Stimulated activated CD8-positive, alpha-beta memory T cell treated with anti-CD3 and anti-CD28 coated beads, Interleukin-15, amount 100 ng/mL, for 1 hour (primary cell): ENCODE results near the gene LLPH.
"Not testable (repeated sequence)": the region's sequence is repeated elsewhere in the genome, so short reads cannot be mapped to it uniquely, and the experiment has no call there.

Source experiments
- DNase-seq: peaks from one replicate; pipeline ENCODE4 v3.0.0-alpha.2; 2020; ENCODE audit warnings: low read depth

LLPH gene

GRCh38 chr12:66130267-66131066 lies at the start of gene LLPH:
Gene LLPH (minus strand): TSS chr12:66130750. CDS start chr12:66129106, 1,644 bp downstream.
- DNase-seq, result peak; percentile 75

DNA sequence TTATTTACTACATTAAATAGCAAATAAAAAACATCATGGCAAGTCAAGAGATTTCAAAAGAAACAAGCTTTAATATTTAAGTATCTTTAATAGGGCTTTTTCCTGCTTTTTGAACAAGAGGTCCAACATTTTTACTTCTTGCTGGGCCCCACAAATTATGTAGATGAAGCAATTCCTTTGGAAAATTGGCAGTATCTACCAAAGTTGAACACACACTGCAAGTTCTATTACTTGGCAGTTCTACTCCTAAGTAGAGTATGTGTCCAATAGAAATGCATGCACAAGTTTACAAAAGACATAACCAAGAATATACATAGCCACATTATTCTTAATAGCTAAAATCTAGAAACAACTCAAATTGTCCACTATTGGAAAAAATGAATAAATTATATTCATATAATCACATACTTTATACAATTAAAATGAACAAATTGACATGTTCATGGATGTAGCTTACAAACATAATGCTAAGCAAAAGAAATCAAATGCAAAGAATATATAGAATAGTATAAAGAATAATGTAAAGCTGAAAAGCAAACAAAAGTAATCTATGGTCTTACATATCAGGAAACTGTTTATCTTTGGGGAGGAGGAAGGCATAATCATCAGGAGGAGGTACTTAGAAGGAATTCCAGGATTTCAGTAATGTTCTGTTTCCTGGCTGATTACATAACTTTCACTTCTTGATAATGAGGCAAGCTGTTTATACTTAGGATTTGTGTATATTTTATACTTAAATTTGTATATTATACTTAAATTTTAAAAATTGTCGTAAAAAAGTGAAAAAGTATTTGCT lies 45.8 kb upstream of the LLPH start:
- DNase-seq, result no peak

DNA sequence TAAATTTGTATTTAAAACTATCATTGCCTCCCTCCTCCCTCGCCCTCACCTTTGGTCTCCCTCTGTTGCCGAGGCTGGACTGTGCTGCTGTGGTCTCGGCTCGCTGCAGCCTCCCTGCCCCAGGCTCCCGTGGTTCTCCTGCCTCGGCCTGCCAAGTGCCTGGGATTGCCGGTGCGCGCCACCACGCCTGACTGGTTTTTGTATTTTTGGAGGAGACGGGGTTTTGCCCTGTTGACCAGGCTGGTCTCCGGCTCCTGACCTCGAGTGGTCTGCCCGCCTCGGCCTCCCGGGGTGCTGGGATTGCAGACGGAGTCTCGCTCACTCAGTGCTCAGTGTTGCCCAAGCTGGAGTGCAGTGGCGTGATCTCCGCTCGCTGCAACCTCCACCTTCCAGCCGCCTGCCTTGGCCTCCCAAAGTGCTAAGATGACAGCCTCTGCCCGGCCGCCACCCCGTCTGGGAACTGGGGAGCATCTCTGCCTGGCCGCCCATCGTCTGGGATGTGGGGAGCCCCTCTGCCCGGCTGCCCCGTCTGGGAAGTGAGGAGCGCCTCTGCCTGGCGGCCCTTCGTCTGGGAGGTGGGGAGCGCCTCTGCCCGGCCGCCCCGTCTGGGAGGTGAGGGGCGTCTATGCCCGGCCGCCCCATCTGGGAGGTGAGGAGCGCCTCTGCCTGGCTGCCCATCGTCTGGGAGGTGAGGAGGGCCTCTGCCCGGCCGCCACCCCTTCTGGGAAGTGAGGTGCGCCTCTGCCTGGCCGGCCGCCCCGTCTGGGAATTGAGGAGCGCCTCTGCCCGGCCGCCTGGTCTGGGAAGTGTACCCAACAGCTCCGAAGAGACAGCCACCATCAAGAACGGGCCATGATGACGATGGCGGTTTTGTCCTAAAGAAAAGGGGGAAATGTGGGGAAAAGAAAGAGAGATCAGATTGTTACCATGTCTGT lies 44.1 kb upstream of the LLPH start:
- not testable (repeated sequence) for DNase-seq

GRCh38 chr12:66170606-66171005 lies 40.1 kb upstream of the LLPH start:
- no peak for DNase-seq

GRCh38 chr12:66169221-66170170 lies 38.9 kb upstream of the LLPH start, which contains the start of gene TMBIM4:
Gene TMBIM4 (minus strand): TSS chr12:66169996. CDS start chr12:66169951, 45 bp downstream.
- DNase-seq, result peak; percentile 66

DNA sequence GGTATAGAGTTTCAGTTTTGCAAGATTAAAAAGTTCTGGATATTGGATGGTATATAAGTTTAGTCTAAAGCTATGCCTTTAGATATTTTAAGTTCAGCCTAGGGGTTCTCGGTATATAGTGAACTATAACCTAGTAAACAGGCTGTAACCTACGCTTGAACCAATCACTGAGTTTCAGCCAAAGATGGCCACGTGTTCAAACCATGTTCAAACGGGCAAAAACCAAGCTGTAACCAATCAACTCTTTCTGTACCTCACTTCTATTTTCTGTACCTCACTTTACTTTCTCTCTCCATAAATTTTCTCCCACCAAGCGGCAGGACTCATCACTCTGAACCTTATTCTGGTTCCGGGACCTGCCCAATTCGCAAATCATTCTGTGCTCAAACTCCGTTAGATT lies 37.9 kb upstream of the LLPH start:
- DNase-seq, result no peak

DNA sequence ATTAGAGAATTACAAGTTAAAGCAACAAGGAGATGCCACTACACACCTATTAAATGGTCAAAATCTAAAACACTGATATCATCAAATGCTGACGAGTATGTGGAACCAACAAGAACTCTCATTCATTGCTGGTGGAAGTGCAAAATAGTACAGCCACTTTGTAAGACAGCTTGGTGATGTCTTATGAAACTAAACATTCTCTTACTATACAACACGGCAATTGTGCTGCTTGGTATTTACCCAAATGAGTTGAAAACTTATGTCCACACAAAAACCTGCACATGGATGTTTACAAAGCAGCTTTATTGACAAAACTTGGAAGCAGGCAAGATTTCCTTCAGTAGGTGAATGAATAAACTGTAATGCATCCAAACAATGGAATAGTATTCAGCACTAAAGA lies 36.0 kb upstream of the LLPH start:
- DNase-seq, result no peak

DNA sequence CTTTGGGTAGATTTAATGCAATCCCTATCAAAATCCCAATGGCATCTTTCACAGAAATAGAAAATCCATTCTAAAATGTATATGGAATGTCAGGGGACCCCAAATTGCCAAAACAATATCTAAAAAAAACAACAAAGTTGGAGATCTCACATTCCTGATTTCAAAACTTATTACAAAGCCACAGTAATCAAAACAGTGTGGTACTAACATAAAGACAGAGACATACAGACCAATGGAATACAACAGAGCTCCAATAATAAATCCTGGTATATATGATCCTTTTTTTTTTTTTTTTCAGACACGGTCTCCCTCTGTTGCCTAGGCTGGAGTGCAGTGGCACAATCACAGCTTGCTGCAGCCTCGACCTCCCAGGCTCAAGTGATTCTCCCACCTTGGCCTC lies 34.6 kb upstream of the LLPH start:
- DNase-seq, result no peak

DNA sequence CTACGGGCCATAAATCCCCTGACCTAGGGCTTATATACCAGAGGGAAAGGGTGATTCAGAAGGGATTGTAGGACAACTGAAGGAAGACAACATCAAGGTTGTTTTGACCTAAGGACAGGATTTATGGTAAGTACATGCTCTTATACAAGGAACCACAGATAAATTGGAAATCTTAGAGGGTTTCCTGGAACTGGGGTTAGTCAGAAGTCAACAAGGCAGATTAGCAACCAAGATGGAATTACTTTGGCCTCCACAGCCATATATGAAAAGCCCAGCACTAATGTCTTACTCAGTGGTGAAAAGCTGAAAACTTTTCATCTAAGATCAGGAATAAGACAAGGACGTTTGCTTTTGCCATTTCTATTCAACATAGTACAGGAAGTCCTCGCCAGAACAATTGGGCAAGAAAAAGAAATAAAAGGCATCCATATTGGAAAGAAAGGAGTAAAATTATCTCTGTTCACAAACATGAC lies 33.8 kb upstream of the LLPH start:
- DNase-seq, result no peak

DNA sequence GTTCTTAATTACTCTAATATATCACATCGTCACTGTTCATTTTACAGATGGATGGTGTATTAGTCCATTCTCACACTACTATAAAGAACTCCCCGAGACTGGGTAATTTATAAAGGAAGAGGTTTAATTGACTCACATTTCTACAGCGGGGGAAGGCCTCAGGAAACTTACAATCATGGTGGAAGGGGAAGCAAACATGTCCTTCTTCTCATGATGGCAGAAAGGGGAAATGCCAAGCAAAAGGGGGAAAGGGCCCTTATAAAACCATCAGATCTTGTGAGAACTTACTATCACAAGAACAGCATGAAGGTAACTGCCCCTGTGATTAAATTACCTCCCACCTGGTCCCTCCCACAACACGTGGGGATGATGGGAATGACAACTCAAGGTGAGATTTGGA lies 32.7 kb upstream of the LLPH start:
- no peak for DNase-seq

DNA sequence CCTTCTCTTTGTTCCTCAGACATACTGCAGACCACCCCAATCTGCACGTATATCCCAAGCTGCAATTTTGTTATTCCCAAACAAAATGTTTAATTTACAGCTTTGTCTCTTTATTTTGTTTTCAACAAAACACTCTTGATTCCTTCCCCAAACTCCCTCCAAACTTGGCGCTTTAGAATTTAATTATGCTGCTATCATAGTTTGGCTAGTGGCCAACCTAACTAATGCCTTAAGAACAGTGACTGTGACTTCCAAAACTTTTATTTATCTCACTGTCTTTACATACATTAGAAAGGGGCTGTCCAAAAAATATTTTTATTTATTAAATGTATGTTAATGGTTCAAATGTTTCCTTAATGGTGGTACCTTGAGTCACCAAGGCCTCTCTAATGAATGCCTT lies 32.2 kb upstream of the LLPH start:
- DNase-seq, result no peak

DNA sequence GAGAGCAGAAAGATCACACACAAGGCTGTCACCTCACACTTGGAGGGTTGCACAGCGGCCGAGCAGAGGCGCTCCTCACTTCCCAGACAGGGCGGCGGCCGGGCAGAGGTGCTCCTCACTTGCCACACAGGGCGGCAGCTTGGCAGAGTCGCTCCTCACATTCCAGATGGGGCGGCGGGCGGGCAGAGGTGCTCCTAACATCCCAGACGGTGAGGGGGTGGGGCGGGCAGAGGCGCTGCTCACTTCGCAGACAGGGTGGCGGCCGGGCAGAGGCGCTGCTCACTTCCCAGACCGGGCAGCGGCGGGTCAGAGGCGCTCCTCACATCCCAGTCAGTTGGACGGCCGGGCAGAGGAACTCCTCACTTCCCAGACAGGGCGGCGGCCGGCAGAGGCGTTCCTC lies 30.2 kb upstream of the LLPH start:
- DNase-seq, result no peak

DNA sequence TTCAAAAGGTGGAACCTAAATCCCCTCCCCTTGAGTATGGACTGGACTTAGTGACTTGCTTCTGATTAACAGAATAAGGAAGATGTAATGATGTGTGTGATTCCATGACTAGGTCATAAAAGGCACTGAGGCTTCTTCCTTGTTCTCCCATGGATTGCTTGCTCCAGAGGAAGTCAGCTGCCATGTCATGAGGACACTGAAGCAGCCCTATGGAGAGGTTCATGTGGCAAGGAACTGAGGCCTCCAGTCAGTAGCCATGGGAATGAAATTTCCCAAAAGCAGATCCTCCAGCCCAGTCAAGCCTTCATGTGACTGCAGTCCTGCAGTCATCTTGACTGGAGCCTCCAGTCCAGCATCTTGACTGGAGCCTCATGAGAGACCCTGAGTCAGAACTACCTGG lies 28.6 kb upstream of the LLPH start:
- no peak for DNase-seq

- no peak for DNase-seq
Measured at GRCh38 chr12:66156654-66157053, 26.1 kb upstream of the LLPH start.

DNA sequence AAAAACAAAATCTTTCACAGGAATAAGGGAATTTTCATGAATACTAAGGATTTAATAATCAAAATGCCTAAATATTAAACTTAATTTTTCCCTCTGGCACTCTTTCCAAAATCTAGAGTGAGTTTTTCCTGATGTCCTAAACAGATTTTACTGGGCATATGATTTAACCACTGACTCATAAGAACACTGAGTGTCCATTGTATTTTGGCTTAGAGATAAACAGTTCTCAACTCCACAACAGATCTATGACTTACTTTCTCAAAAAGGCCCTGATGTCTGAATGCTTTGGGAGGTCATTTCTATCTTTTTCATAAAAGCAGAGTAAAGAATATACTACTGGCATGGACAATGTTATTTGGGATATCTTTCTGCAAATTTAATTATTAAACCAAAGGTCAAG lies 24.2 kb upstream of the LLPH start:
- no peak for DNase-seq

DNA sequence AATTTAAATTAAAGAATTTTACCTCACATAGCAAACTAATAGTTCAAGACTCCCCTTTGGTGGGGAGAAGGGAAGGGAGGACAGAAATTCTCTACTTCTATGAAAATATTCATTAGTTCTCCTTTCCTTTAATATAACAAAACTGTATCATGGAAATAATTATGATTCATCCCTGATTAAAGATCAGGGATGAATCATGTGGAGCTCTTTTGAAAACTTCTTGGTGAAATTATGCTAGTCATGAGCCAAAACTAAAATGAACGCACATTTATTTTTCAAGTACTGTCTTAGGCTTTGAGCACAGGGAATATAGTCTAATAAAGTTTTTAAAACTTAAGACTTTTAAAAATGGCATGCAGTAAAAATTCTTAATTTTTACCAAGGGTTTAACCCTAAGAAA lies 22.2 kb upstream of the LLPH start:
- DNase-seq, result no peak

- no peak for DNase-seq
Measured at GRCh38 chr12:66149702-66150398, 19.3 kb upstream of the LLPH start.

GRCh38 chr12:66144791-66145754 lies 14.5 kb upstream of the LLPH start:
- no peak for DNase-seq

DNA sequence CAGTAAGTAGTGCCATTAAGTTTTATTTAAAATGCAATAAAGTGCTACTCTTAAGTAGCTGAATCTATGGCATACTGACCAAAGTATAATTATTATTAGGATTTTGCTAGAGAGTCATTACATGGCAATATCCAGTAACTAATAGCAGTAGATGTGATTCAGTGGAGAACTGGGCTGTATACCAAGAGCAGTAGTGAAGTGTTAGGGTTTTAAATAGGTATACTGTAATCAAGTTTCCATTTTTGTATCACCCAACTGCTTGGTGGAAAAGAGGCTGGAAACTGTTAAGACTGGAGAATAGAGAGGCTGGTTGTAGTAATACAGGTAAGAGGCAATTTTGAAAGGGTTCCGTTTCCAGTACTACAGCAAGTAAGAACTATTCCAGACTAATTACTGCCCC lies 13.3 kb upstream of the LLPH start:
- no peak for DNase-seq
